NCI-H524 treated with DMSO at 0.1 percent for 48 hours (cell line): ENCODE measurements around the gene CNP.
"Not testable (repeated sequence)": the region's sequence is repeated elsewhere in the genome, so short reads cannot be mapped to it uniquely, and the experiment has no call there.

Experiments
- DNase-seq: peaks from one replicate; lab custom pipeline; 2025; lab: John Stamatoyannopoulos, UW

Gene CNP

GRCh38 chr17:41966463-41967140, at the start of gene CNP:
TSS of gene CNP (plus strand) at chr17:41966795. CDS start at chr17:41966885, 90 bp downstream.
- peak; percentile 40 for DNase-seq

- no peak for DNase-seq
Measured at GRCh38 chr17:41917192-41917591, 49.4 kb upstream of the CNP start.

GRCh38 chr17:41917679-41918313, 48.8 kb upstream of the CNP start:
- DNase-seq = peak; percentile 93

- DNase-seq = peak; percentile 36
Measured at GRCh38 chr17:41918314-41919164, 48.1 kb upstream of the CNP start, which contains the start of gene ACLY. TSS of gene ACLY (minus strand) at chr17:41918951. CDS start at chr17:41913873, 5,078 bp downstream.

GRCh38 chr17:41919165-41919817, 47.3 kb upstream of the CNP start:
- DNase-seq = peak; percentile 100

- no peak for DNase-seq
Measured at GRCh38 chr17:41919840-41920579, 46.6 kb upstream of the CNP start.

GRCh38 chr17:41920580-41920955, 46.0 kb upstream of the CNP start:
- no peak for DNase-seq

GRCh38 chr17:41925991-41926590, 40.5 kb upstream of the CNP start:
- no peak for DNase-seq

- DNase-seq = no peak
Measured at GRCh38 chr17:41928693-41929251, 37.8 kb upstream of the CNP start.

GRCh38 chr17:41930009-41930832, 36.4 kb upstream of the CNP start, which contains the start of gene ODAD4:
TSS of gene ODAD4 (plus strand) at chr17:41930617. CDS start at chr17:41930724, 107 bp downstream.
- peak; percentile 83 for DNase-seq

GRCh38 chr17:41930833-41931156, 35.8 kb upstream of the CNP start:
- not testable (repeated sequence) for DNase-seq

- not testable (repeated sequence) for DNase-seq
Measured at GRCh38 chr17:41931715-41932114, 34.9 kb upstream of the CNP start.

GRCh38 chr17:41932816-41933389, 33.7 kb upstream of the CNP start:
- no peak for DNase-seq

- DNase-seq = no peak
Measured at GRCh38 chr17:41935641-41936040, 31.0 kb upstream of the CNP start.

GRCh38 chr17:41937970-41938954, 28.3 kb upstream of the CNP start:
- peak; percentile 9 for DNase-seq

GRCh38 chr17:41939044-41939692, 27.4 kb upstream of the CNP start:
- DNase-seq = peak; percentile 79

- DNase-seq = no peak
Measured at GRCh38 chr17:41939693-41940090, 26.9 kb upstream of the CNP start.

GRCh38 chr17:41941168-41941567, 25.4 kb upstream of the CNP start:
- no peak for DNase-seq
